GM19397 (cell line): ENCODE data around the gene TREML4.
"Not testable (repeated sequence)": the region's sequence is repeated elsewhere in the genome, so short reads cannot be mapped to it uniquely, and the experiment has no call there.

Experiments used
- ATAC-seq: cut with Tn5 transposase; IDR thresholded peaks from one replicate; pipeline ENCODE4 v1.9.1; 2021; ENCODE audit warnings: mild to moderate bottlenecking, moderate library complexity; ENCODE audit not compliant: unreplicated experiment

The TREML4 gene

DNA sequence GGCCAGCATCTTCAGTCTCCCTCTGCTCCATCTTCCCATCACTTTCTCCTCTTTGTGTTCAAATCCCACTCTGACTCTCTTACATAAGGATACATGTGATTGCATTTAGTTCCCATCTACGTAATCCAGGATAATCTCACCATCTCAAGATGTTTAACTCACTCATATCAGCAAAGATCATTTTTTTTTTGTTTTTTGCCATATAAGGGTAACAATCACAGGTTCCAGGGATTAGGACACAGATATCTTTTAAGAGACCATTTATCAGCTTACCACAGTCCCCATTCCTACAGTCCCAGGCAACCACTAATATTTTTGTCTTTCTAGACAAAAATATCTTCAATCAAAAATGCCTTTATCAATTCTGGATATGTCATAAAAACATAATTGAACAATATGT is 24.0 kb upstream of the TREML4 start:
- ATAC-seq: no peak

DNA sequence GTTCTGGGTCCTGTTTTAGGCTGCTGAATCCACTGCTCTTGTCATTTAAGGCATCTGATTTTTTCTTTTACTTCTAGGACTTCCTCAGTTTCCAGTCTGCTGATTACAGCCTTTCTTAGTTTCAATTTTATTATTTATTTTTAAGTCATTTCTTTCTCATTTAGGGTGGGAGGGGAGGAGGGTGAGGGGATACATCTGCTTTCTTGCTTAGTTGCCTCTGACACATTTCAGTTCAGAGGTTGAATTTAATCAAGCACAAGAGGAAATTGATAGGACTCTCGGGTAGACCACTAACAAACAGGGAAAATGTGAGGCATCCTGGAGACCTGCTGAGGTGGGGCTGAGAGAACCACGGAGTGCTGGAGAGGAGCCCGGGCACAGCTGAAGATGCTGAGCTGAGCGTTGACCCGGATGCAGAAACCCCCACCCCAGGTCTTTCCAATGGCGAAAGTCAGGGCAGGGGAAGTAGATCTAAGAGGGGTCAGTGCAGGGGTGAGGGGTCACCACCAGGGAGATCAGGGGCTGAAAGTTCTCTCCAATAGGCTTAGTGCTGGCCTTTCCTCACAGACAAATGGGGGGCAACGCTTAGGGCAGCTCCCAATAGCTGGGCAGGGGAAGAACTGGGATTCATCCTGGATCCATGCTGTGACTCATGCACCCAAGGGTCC is 19.6 kb upstream of the TREML4 start:
- no peak for ATAC-seq

DNA sequence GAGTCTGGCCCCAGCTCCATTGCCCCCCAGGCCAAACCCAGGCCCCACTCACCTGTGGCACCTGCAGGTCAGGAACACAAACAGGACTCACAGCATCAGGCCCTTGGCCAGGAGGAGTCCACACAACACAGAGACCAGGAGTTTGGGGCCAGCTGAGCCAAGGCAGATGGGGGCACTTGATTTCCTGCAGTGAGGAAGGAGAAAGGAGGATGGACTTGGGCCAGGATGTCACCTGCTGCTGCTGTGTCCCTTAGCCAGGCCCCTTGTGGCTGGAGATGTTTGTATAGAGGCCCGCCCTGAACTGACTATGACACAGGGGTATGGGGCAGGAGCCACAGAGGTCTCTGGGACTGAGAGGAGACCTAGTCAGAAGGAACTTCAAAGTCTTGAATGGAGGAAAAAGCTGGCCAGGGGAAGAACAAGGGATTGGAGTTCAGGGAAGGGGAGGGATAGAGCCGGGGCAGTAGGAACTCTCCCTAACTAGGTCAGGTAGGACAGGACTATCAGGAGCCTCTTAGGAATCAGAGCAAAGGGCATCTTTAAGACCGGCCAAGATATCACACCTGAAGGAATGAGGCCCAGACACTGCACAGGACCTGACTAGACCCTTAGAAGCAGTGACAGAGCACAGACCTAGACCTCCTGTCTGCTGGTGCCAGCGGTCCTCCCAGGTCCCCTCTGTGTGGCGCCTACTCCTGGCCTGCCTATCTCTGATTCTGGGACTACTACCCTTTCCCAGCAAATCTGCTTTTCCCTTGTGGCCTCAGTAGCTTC is 18.4 kb upstream of the TREML4 start:
- no peak for ATAC-seq

DNA sequence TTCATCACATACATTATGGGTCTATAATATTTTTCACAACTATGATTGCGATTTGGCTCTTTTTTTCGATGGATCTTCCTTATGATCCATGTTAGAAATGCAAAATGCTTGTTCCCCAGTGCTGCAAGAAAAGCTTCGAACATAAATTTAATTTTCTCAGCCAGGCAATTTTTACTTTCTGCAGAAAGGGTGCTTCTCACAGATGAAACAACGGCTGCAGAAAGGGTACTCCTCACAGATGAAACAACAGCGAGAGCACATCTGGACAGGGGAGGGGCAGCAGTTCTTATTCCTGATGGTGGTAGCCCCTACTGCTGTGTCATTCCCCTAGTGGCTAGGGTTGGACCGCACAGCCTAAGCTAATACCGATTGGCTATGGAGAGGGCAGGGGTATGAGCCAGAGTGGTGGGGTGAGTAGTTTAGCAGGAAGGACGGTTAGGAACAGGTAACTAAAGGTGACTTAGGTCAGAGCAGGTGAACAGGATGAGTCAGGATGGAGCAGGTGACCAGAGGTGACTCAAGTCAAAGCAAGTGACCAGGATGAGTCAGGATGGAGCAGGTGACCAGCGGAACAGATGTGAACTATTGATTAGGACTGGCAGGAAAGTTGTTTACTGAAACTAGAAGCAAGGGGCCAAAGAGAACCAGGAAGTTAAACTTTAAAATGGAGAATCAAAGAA is 13.4 kb upstream of the TREML4 start:
- no peak for ATAC-seq

DNA sequence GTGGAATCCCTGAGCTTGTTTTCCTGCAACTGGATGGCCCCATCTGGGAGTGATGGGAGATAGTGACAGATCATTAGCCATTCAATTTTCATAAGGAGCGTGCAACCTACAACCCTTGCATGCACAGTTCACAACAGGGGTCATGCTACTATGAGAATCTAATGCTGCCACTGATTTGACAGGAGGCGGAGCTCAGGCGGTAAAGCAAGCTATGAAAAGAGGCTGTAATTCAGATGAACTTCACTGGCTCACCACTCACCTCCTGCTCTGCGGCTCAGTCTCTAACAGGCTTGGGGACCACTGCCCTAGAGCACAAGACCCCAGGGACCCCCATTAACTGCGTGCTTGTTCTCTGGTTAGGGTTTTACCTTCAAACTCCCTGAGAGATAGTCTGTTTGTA is 12.4 kb upstream of the TREML4 start:
- no peak for ATAC-seq

DNA sequence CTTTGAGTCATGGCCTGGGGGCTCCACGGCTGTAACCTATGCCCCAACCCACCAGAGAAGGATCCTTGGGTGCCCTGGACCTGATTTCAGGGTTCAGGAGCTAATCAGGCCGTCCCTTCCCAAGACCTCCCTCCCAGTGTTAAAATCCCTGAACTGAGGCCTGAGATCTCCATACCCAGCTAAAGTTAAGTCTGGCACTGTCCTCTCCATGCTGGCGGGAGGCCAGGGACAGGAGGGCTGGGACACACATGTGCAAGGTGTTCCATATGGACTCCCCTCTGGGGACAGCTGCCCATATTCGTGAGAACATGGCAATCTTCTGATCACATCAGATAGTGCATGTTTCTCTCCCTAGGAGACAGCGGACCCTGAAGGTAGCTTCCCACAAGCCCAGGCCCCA is 11.5 kb upstream of the TREML4 start:
- ATAC-seq: no peak

DNA sequence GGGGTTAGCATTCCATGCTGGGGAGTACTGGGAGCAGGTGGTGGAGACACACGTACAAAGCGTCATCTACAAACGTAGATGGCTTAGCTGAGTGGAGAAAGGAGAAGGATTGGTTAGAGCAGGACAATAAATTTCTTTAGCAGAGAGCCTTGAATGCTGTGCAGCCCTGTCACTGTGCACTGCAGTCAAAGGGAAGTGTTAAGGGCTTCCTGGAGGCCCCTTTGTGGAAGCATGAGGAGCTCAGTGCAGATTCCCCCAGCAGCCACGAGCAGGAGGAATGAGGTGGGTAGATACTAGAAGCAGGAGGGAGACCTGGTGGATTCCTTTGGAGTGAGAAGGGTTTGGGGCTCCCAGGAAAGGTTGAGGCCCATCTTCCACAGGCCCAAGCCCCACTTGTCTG is 6.1 kb upstream of the TREML4 start:
- ATAC-seq: no peak

DNA sequence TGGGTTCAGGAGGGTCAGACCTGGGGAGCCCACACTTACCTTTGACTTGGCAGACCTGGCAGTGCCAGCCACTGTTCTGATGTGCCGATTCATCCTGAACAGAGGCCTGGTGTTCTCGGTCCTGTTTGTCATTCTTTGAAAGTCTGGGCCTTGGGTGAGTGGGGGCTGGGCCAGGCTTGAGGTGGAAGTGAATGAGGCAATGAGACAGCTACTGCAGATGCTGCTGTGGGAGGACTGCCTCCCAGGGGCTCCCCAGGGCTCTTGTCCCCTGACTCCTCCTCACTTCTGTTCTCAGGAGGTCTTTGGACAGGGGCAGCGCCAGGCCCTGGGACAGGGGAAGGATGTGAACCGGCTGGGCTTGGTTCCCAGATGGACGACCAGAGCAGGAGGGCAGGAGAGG is 5.6 kb upstream of the TREML4 start:
- ATAC-seq: no peak

DNA sequence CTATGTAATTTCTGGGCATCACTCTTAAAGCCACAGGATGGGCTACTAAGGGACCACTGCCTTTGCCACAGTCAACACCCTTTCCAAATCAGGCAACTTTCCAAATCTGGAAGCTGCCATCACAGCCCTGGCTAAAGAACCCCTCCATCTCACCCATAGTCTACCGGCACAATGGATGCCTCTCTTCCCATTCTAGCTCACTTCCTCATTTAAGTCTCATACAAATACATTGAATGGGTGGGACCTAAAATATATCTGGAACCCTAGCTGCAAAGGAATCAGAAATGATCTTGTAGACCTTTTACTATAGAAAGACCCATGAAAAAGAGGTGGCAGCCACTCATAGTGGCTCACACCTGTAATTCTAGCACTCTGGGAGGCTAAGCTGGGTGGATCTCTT is 3.3 kb upstream of the TREML4 start:
- ATAC-seq: no peak

DNA sequence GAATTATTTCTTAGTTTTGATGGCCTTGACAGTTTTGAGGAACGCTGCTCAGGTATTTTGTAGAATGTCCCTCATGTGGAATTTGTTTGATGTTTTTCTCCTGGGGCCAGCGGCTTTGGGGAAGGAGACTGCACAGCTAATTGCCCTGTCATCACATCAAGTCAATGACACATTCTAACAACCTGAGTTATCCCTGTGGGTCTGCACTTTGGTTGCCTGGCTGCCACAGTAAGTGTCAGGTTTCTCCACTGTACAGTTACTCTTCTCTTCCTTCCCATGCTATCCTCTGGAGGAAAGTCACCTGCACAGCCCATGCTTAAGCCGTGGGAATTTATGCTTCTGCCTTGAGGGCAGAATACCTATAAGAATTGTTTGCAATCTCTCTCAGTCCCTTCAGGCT is 1.4 kb upstream of the TREML4 start:
- no peak for ATAC-seq

DNA sequence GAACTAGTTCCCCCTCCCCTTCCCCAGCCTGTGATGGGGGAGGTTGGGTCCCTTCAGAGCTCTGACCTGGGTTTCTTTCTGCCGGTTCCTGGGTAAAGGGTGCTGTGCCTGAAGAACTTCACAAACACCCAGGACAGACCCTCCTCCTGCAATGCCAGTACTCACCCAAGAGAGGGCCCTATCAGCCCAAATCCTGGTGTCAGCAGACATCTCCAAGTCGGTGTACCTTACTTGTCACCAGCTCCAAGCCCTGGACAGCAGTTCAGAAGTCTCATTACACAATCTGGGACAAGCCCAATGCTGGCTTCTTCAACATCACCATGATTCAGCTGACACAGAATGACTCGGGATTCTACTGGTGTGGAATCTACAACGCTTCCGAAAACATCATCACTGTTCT is 467 bp downstream of the TREML4 start:
- ATAC-seq: no peak

DNA sequence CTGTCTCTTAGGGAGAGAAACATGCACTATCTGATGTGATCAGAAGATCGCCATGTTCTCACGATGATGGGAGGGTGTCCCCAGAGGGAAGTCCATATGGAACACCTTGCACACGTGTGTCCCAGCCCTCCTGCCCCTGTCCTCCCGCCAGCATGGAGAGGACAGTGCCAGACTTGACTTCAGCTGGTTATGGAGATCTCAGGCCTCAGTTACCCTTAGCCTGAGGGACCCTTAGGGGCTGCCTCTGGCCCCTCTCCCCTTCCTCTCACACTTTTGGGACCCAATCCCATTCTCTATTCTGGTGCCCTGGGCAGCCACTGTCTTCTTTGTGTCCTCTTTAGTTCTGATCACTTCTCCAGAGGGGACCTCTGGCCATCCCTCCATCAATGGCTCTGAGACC is 1.6 kb downstream of the TREML4 start:
- no peak for ATAC-seq

DNA sequence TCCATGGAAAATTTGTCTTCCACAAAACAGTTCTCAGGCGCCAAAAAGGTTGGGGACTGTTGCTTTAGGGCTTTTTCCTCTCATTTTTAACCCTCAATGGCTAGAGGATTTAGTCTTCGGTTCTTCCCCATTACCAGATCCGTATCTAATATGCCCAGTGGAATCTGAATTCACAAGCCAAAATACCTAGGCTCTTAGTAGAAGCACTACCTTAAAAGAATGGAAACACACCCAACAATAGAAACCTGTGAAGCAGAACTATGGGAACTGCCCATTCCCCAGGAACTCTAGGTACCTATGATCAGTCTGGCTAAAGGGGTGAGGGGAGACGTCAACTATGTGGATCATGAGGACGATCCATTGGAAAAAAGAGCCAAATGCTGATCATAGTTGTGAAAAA is 3.1 kb downstream of the TREML4 start:
- ATAC-seq: no peak

DNA sequence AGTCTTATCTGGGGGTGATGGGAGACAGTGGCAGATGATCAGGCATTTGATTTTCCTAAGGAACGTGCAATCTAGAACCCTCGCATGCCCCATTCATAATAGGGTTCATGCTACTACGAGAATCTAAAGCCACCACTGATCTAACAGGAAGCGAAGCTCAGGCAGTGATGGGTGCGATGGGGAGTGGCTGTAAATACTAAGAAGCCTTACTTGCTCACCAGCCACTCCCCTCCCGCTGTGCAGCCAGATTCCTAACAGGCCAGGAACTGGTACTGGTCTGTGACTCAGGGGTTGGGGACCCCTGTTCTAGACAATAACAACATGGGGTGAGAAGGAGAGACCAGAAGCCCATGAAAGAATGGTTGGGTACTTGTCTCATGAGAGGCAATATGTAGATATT is 4.5 kb downstream of the TREML4 start:
- ATAC-seq: no peak

DNA sequence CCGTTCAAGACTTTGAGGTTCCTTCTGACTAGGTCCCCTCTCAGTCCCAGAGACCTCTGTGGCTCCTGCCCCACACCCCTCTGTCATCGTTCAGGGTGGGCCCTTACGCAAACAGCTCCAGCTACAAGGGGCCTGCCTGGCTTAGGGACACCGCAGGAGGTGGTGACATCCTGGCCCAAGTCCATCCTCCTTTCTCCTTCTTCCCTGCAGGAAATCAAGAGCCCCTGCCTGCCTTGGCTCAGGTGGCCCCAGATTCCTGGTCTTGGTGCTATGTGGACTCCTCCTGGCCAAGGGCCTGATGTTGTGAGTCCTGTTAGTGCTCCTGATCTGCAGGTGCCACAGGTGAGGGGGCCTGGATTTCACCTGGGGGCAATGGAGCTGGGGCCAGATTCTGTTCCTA is 8.1 kb downstream of the TREML4 start:
- ATAC-seq: no peak

DNA sequence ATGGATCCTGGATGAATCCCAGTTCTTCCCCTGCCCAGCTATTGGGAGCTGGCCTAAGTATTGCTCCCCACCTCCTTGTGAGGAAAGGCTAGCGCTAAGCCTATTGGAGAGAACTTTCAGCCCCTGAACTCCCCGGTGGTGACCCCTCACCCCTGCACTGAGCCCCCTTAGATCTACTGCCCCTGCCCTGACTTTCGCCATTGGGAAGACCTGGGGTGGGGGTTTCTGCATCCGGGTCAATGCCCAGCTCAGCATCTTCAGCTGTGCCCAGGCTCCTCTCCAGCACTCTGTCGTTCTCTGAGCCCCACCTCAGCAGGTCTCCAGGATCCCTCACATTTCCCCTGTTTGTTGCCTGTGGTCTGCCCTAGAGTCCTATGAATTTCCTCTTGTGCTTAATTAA is 9.0 kb downstream of the TREML4 start:
- ATAC-seq: no peak

DNA sequence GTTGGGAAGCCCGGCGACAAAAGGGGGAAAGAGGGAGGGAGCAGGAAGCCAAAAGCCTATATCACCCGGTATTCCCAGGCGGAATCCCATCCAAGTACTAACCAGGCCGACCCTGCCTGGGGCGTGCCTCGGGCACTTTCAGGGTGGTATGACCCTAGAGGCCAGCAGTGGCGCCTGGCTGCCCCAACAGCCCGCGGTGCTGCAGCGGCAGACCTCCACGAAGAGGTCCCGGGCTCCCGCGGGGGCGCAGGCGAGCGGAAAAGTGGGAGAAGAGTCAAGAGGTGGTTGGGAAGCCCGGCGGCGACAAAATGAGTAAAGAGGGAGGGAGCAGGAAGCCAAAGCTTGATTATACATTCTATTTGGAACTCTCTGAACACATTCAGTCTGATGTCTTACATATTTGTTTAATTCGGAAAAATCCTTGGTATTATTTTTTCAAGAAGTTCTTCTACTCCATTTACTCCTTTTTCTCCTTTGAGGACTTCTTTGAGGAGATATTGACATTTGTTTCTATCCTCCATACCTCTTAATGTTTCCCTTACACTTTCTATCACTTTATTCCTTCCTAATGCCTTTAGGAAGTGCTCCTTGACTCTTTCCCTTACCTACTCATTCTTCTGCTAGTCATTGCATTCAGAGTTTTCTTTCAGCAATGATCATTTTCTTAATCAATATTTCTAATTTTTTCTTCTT is 11.5 kb downstream of the TREML4 start:
- no peak for ATAC-seq

DNA sequence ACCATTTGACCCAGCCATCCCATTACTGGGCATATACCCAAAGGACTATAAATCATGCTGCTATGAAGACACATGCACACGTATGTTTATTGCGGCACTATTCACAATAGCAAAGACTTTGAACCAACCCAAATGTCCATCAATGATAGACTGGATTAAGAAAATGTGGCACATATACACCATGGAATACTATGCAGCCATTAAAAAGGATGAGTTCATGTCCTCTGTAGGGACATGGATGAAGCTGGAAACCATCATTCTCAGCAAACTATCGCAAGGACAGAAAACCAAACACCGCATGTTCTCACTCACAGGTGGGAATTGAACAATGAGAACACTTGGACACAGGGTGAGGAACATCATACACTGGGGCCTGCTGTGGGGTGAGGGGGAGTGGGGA is 18.4 kb downstream of the TREML4 start:
- ATAC-seq: not testable (repeated sequence)

DNA sequence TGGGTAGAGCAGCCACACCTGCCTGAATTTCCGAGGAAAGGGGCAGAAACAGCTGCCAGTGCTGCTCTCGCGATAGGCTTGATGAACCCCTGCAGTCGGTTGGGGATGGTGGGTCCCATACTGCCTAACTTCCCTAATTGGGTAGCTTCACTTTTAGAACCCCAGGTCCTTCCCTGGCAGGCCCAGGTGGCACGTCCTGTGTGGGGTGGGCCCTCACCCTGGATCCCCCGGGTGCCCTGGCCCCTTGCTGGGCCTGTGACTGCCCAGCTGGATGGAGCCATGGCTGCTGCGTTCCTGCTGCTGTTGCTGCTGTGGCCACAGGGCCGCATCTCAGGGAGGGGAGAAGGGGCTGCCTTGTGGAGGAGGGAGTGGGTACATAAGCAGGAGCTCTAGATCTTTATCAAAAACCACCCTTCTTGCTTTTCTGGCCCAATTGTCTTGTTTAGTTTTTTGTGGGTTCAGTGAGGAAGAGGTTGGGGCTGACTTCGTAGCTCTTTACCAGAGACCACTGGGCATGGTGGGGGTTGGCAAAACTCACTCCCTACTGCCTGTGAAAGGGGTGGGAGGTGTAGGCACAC is 19.2 kb downstream of the TREML4 start:
- no peak for ATAC-seq

DNA sequence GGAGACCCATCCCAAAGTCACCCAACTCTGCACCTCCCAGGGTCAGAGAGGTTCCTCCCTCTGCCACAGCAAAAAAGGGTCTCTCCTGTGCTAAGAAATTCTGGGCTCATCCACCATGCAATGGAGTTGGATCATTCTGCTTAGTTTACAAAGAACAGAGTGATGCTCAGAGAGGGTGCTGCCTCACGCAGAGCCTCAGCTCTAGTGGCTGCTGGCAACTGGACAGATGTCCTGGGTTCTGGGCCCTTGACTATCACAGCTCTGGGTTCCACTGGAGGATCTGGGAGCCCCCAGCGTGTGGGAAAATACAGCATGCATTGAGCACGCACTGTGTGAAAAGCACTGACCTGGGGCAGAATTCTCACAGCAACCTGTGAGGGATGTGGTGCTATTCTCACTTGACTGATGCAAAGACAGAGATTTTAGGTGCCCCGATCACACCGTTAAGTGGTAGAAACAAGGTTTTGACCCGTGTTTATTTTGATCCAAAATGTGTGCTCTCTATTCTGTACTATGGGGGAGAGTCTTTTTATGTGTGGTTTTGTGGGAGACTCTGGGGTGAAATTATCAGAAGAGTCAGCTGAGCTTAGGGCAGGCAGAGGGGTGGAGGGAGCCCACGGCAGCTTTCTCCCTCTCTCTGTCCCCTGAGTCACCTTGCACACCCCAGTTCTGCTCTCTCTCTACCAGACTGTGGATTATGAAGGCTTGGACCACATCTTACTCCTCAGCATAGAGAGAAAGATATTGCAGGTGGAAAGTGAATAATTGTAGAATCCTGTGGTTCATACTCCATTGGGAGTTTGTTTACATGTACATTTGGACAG is 19.9 kb downstream of the TREML4 start:
- no peak for ATAC-seq
